Measurements from ENCODE around the gene GPR78.

The GPR78 gene

DNA sequence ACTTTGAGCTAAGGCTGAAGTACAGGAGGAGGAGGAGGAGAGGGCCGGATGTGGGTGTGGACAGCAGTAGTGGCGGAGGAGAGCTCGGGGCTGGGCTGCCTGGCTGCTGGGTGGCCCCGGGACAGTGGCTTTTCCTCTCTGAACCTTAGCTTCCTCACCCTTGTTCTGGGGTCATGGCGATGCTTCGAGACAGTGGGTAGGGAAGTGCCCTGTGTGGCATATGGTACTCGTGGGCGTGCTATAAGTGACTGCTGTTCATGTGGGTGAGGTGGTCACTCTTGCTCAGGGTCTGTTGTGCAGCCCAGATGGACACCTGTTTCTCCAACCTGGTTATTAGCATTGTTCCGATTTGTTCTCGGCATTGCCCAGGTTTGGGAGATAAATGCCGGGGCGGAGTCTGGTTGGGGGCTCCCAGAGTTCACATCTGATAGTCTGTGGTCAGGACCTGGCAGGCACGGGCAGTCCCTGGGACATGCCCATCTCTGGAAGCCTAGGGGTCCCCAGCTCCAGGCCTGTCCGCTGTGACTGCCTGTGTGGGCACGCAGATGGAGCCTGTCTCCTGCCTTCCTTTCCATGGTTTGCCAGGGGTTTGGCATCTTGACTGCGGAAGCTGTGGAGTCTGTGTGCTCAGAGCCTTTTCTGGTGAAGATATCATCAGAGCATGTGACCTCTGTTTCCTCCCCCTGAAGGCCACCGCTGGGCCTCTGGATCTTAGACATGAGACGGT lies 7.4 kb downstream of the GPR78 start:
- no peak for DNase-seq

DNA sequence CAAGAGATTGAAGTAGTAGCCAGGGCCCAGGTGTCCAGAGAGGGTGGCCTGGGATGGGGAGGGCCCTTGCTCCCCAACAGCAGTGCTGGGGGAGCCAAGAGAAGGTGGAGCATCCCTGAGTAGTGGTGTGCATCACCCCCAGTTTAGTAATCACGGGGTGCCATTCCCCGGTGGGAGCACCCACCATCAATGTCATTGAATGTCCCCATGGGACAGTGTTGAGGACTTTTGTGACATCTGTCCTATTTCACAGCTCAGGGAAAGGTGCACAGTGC lies 7.9 kb downstream of the GPR78 start:
- DNase-seq: no peak

DNA sequence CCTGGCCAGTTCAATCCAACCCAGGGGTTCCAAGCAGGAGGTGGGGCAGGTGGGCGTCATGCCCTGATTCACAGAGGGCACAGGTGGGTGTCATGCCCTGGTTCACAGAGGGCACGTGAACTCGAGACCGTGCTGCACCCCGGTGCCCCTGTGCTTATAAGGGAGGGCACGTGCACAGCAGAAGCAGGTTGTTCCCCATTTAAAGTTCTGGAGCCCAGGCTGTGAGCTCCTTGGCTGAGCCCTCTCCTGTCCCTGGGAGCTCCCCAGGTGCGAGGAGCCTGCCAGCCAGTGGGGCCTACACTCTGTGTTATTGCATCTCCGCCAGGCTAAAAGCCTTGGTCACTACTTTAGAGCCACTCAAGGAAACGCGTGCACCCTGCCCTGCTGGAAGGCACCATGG lies 9.1 kb downstream of the GPR78 start:
- DNase-seq: no peak

DNA sequence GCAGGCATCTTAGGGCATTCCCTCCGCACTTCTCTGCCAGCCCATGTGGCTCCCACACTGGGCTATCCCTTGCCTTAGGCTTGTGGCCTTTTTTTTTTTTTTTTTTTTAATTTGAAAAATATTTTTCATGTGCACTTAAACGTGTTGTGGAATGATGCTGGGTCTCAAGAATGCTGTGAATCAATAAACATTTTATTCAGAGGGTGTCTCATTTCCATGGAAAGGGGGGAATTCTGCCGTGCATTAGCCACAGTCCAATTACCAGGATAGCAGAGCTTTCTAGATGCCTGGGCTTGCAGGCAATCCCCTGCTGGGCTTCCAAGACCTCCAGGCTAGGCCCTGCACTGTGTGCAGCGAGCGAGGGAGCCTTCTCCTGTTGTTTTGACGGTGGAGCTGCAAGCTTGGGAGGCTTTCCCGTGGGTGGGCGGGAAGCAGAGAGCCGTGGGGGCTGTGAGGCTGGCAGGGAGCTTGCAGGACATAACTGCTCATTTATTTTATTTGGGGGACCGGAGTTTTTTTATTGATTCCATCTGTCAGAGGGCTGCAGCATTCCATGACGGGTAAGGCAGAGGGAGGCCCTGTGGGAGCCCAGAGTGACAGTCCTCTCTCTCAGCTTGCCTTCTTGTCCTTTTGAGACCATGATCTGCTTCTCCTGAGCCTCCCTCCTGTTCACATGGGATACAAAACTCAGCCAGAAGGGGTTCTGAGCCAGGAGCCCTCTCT lies 9.8 kb downstream of the GPR78 start:
- DNase-seq: no peak

DNA sequence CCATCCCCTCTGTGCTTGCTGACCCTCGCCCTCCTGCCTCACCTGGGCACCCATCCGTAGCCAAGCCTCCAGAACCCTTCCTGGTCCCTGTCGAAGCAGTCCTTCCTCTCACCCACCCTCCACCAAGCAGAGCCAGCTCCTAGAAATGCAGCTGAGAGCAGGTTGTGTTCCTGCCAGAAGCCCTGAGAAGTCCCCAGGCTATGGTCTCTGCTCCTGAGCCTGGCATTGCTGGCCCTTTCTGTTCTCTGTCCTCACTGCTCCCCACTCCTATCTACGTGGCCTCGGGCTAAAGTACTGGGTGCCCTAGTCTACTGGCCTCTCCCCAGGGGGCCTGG lies 10.3 kb downstream of the GPR78 start:
- DNase-seq: no peak

DNA sequence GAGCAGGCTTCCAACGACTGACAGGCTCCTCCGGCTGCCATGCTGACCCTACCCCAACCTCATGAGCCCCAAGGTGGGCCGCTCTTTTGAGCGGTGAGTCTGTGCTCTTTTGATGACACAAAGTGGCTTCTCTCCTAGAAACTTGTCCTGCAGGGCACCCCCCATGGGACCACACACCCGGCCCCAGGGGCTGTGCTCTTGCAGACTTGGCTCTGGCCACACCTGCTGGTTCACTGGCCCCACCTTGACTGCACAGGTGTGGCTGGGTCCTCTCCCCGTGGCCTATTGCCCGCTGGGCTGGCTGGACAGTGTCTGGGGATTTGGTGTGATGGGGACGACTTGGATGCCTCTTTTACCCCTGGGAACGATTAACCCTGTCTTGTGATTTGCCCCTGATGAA lies 10.9 kb downstream of the GPR78 start:
- DNase-seq: no peak

DNA sequence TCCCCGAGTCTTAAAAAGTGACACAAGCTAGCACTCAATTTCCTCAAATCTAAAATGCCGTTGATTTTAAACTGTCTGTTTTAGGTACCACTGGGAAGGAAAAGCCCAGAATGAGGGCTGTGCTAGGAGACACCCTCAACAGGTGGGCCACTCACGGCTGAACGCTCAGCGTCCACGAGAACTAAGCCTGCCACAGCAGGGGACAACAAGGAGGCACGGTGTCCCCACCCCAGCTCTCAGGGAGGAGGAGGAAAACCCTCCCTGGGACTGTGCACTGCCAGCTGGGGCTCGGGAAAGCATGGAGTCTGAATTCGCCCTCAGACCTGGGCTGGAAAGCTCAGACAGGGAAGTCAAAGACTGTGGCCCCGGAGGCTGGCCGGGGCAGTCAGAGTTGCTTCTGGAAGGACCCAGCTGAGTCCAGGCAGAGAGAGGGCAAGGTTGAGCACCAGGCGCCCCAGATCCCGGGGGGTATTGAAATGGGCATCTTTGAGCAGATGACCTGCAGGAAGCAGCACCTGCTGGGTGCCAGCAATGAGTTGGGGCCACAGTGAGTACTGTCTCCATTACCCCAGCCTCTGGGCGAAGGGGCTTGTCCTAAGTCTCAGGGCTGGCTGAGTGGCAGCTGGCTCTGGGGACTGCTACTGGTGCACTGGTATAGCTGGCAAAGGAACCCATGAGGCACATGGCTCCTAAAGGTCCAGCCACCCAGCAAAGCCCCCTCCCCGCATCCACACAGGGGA lies 11.6 kb downstream of the GPR78 start:
- no peak for DNase-seq

DNA sequence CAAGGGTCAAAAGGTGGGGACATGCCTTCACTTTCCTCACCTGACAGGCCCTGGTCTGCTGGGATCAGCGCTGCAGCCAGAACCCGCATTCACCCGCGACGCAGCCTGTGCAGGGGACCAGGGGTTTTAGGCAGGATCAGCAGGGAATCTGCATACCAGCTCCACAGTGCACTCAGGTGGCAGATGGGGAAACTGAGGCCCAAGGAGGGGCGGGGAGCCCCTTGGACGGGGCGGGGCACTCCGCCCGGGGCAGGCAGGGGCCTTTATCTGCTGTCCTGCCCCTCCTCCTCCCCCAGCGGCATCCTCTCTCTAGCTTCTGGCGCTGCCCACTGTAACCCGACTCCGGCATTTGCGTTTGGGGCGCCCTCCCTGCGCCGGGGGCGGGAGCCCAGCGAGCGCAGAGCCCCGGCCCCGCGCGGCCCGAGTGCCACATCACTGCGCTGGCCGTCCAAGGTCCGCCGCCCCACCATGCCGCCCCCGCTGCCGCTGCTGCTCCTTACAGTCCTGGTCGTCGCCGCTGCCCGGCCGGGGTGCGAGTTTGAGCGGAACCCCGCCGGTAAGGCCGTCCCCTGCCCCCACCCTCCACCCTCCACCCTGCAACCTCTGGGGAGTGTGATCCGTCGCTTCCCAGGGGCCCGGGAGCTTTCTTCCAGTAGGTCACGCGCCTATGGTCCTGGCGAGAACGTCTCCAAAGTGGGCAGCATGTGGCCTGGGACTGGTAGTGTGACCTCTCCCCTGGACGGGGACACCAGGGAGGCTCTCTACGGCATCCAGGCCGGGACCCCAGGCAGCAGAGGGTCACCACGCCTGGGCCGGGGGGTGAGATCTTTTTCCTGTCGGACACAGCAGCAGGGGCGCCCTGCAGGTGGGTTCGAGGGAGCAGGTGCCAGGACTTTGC lies 12.4 kb downstream of the GPR78 start, which contains the start of gene CPZ:
TSS of gene CPZ (plus strand) at position 400 of the 898 bp plus-strand sequence. CDS start at position 469, 69 bp downstream.
- no peak for DNase-seq

DNA sequence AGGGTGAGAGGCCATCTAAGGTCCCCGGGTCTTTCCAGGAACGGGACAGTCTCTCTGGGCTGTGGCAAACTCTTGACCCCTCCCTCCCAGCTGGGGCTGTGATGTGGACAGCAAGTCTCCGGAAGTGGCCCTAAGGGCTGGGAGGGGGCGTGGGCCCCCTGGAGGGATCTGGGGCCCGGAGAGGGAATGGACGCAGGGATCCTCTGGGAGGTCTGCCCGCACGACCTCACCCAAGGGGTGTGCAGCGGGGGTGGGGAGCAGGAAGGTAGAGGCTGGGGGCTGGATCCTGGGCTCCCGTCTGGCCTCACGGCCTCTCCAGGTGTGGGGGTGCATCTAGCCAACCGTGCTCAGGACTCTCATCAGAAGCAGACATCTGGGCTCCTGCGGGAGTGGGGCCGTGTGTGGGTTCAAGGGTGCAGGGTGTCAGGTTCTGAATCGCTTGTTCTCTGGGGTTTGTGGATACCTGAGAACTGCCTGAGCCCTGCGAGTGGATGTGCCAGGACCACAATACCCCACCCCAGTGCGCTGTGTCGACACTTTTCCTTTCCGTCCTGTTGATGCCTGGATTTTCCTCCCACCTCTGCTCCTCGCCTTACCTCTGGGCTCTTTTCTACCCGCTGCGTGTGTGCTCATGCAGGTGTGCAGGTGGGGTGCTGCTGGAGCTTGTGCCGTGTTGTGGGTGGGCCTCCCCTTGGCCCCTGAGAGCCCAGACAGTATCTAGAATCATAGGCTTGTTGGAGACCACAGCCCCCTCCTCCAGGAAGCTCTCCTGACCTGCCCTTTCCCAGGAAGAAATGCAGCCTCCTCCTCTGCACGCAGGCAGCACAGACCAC lies 13.3 kb downstream of the GPR78 start:
- no peak for DNase-seq

DNA sequence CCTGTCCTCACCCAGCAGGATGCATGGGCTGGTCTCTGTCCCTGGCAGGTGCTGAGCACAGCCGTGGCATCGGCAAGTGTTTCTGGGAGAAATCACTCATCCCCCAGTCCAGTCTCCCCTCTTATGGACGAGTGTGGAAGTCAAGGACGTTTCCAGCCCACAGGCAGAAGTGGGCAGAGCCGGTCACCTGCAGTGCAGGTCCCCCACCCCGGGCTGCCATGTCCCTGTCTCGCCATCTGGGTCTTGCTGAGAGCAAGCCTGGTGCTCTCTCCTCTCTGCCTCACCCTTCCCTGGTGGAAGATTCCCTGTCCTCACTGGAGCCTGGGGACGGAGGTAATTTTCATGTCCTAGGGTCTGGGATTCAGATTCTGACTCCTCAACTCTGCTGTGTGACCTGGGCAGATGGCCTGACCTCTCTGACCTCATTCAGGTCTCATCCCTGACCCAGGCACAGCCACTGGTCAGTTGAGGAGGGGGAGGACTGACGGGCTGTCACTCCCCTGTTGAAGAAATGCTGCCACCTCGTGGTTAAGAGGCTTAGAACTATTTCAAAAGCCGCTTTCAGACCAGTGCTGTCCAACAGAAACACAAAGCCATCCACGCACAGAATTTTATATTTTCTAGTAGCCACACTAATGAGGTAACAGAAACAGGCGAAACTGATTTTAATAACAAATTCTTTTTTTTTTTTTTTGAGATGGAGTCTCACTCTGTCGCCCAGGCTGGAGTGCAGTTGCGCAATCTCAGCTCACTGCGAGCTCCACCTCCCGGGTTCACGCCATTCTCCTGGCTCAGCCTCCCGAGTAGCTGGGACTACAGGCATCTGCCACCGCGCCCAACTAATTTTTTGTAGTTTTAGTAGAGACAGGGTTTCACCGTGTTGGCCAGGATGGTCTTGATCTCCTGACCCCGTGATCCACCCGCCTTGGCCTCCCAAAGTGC lies 14.2 kb downstream of the GPR78 start:
- peak; percentile 66 to 77 (median 74) for DNase-seq

DNA sequence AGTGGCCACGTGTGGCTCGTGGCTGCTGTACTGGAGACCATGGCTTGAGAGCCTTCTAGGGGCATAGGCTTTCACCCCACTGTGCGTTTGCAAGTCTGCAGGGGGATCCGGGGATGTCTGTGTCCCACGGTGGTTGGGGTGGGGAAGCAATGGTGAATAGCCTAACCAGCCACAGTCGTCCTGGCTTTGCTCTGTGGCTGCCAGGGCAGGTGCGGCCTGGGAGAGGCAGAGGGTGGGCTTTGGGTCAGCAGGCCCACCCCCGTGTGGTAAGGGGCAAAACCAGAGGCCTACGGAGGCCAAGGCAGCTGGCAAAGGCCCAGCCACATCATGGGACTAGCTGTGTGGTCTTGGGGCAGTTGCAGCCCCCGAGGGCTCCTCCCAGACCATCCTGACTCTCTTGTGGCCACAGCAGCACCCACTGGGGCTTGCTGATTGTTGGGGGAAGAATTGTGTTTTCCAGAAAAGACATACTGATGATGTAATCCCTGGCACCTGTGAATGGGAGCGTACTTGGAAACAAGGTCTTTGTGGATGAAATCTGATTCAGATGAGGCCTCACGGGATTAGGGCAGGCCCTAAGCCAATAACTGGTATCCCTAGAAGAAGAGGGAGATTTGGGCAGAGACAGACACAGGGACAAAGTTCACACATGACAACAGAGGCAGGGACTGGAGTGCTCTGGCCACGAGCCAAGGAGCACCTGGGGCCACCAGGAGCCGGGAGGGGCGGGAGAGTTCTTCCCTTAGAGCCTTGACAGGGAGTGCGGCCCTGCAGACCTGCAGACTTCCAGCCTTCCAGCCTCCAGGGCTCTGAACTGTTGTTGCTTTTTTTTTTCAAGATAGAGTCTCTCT lies 15.3 kb downstream of the GPR78 start:
- no peak for DNase-seq

DNA sequence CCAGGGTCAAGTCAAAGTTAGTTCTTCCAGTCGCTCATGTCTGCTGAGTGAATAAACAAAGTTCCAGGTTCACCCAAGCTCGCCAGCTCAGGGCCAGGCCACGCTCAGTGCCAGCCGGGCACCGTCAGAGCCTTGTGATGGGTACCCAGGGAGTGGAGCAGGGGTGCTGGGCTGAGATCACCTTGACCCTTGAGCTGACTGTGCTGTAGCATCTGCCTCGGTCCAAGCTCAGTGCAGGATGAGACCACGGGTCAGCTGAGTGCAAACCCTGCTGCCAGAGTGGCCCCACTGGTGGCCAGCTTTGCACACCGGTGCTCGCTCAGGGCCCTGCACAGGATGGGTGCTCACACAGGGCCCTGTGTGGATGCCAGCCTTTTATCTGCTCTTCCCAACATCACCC lies 16.7 kb downstream of the GPR78 start:
- no peak for DNase-seq

DNA sequence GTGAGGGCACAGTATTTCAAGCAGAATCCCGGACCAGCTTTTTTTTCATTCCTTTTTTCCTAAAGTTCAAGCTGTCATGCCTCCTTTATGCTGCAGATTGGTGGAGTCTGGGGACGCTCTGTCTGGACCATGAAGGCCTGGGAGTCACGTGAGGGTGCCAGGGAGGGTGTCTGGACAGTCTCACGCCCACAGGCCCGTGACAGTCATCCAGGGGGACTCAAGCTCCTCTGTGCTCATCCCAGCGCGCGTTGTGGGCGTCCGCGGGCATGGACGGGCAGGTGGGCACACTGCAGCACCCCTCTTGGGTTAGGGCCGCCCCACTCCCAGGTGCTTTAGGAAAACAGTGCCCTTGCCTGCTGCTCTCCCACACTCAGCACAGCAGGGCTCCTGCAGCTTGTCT lies 17.1 kb downstream of the GPR78 start:
- DNase-seq: no peak

DNA sequence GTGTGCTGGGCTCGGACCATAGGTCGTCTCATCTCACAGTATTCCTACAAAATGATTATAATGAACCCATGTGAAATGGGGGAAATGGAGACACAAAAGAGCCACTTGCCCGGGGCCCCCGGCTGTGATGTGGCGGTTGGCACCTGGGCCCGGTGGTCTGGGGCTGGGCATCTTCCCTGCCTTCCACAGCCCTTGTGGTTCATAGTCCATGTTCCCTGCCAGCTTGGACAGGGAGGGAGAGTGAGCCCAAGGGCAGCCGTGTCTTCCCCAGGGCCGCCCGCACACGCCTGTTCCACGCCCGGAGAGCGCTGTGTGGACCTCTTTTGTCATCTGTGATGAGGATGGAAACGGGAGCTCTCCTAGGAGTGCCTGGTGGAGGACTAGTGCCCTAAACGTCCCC lies 17.6 kb downstream of the GPR78 start:
- no peak for DNase-seq

DNA sequence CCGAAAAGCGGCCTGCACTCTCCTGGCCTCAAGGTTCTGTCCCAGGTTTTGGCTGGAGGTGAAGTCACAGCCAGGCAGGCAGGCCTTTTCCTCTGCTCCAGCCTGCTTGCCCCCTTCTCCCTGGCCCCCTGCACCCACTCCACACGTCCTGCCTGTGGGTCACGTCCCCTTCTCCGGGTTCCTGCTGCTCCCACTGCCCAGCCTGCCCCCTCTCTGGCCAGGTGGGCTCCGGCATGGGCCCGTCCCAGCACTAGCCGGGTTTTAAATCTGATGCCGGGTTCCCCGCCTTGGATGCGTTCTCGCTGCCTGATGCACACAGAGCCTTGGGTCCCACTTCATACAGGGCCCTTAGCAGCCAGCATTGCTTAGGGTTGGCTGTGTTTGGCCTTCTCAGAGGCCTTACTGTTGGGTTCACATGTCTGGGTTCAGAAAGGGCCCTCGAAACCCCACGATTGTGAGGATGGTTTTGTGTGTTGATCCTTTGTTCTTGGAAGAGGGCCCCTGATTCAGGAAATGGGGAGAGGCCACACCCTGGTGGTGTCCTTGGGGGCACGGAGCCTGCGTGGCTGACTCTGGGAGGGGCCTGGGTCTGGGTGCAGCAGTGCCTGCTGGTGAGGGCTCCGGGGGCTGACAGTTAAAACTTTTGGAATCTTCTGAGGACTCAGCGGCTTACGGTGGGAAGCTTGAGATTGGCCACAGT lies 18.3 kb downstream of the GPR78 start:
- no peak for DNase-seq

DNA sequence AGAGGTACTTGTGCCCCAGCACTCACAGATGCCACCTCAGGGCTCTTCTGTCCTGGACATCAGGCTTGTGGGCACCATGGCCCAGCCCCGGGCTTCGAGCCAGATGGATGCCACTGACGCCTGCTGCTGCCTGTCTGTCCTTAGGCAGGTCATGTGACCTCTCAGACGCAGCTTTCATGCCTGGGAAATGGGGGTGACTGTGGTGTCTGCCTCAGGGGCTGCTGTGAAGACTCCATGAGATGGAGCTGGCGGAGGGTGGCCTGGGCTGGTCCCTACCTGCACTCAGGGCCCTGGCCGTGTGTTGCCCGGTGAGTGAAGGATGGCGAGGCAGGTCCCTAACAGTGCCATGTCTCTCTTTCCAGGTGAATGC lies 18.9 kb downstream of the GPR78 start:
- no peak for DNase-seq

DNA sequence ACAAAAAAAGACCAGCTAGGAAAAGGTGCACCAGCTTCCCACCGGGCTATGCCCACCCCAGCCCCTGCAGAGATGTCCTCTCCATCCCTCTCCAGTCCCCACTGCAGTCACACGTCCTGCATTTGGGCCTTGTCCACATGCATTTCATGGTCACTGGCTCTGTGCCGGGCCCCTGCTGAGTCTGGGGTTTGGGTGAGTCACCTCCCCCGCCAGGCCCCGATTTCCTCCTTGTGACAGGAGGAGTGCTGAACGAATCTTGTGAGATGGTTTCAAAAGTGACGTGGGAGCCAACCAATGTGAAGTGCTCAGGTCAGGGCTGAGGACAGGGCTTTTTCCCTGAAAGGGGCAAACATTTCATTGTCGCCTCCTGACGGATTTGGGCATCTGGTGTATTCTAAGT lies 19.5 kb downstream of the GPR78 start:
- DNase-seq: no peak

DNA sequence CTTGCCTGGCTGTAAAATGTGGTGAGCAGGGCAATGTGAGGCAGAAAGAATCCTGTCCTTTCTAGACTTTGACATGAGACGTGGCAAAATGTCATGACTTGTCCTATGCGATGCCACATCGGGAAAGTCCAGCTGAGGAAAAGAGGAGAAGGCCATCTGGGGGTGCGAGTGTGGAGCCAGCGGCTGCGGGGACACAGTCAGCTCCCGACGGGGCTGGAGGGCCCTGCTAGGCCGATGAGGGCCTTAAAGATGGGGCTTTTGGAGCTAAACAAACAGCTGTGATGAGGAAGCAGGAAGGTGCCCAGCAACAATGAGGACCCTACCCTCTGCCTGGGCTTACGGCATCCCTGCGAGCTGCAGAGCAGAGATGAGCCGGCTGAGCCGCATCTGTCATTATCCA lies 20.1 kb downstream of the GPR78 start:
- DNase-seq: no peak

DNA sequence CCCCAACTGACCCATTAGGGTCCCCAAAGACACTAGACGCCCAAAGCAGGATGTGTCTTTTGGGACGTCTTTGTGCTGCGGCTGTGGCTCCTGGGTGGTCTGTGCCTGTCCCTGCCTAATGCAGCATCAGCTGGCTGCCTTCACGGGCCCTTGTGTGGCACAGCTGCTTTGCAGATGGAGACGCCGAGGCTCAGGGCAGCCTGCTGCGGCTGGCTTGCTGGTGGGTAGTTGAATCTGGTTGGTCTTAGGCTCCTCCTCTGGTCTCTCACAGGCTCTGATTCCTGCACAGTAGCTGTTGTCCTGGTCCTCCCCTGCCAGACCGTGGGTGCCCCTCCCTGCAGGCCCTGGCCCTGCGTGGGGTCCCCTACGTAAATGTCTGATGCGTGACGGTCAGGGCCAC lies 20.5 kb downstream of the GPR78 start:
- no peak for DNase-seq
